HepG2 (cell line): ENCODE results near the gene CD7. TPM values are rescaled to one million over a fixed set of nuclear protein-coding genes. Genes with fewer than 3 reads are reported as not detected.

ENCODE experiments used
- AFF4 ChIP-seq: sonication (generic); formaldehyde crosslinking; IDR thresholded peaks from 2 replicates; pipeline ENCODE4 v1.4.0; 2020; ENCODE audit warnings: missing genetic modification reagents
- ARNTL ChIP-seq: sonication (generic); formaldehyde crosslinking; IDR thresholded peaks from 2 replicates; pipeline ENCODE4 v1.4.0; 2020; ENCODE audit warnings: mild to moderate bottlenecking, missing genetic modification reagents
- IKZF4 ChIP-seq: sonication (generic); formaldehyde crosslinking; IDR thresholded peaks from 2 replicates; pipeline ENCODE4 v1.5.1; 2020; ENCODE audit warnings: borderline replicate concordance, mild to moderate bottlenecking, low read depth, missing genetic modification reagents; ENCODE audit errors: not compliant biosample characterization
- KLF6 ChIP-seq: IDR thresholded peaks from 2 replicates; pipeline ENCODE4 v1.8.0; 2016; ENCODE audit warnings: missing biosample characterization, missing genetic modification reagents
- MEIS1 ChIP-seq: sonication (generic); formaldehyde crosslinking; IDR thresholded peaks from 2 replicates; pipeline ENCODE4 v1.9.0; 2021; ENCODE audit warnings: mild to moderate bottlenecking, missing genetic modification reagents, moderate library complexity, borderline replicate concordance
- NCOA1 ChIP-seq: sonication (generic); formaldehyde crosslinking; IDR thresholded peaks from 2 replicates; pipeline ENCODE4 v1.9.0; 2021; ENCODE audit warnings: missing genetic modification reagents
- PHF21A ChIP-seq: sonication (generic); formaldehyde crosslinking; IDR thresholded peaks from 2 replicates; pipeline ENCODE4 v1.5.0; 2020; ENCODE audit warnings: mild to moderate bottlenecking, missing genetic modification reagents
- POLR2A ChIP-seq, 2 experiments: IDR thresholded peaks; 2 replicates each; pipeline ENCODE4 v1.6.1; 2011; ENCODE audit warnings: low read depth in 2 of 2, low read length in 2 of 2, mild to moderate bottlenecking in 1 of 2, moderate library complexity in 1 of 2; ENCODE audit not compliant: insufficient read depth in 1 of 2
- RFX3 ChIP-seq: IDR thresholded peaks from 2 replicates; pipeline ENCODE4 v1.6.1; 2016; ENCODE audit warnings: missing biosample characterization, missing genetic modification reagents
- ZEB1 ChIP-seq: IDR thresholded peaks from 2 replicates; pipeline ENCODE4 v1.6.1; 2012; ENCODE audit warnings: mild to moderate bottlenecking, low read depth, inconsistent platforms; ENCODE audit not compliant: insufficient replicate concordance
- ZNF142 ChIP-seq: sonication (generic); formaldehyde crosslinking; IDR thresholded peaks from 2 replicates; pipeline ENCODE4 v1.4.0; 2020; ENCODE audit warnings: missing genetic modification reagents
- ZNF225 ChIP-seq: sonication (generic); formaldehyde crosslinking; IDR thresholded peaks from 2 replicates; pipeline ENCODE4 v1.4.0; 2020; ENCODE audit warnings: mild to moderate bottlenecking, missing genetic modification reagents
- ZNF232 ChIP-seq: sonication (generic); formaldehyde crosslinking; IDR thresholded peaks from 2 replicates; pipeline ENCODE4 v1.4.0; 2020; ENCODE audit warnings: missing genetic modification reagents, borderline replicate concordance
- polyA plus RNA-seq, 8 experiments: library from polyadenylated mRNA; depleted of rRNA in 3 of 8; stranded (reverse) in 7 of 8; unstranded in 1 of 8; fragments of >200 nt; fragmentation: Illumina TruSeq in 4 of 8; extraction: Trizol in 4 of 8; gene quantifications; 2 replicates each; pipeline versions ENCODE4 v1.2.1 to v1.2.3, GENCODE V29; 2011 to 2016; ENCODE audit warnings: low read depth in 4 of 8, missing spikeins in 1 of 8, mixed read lengths in 1 of 8; ENCODE audit not compliant: insufficient read depth in 1 of 8
- total RNA-seq, 5 experiments: library from RNA; depleted of rRNA; stranded (reverse); fragments of >200 nt; fragmentation: Illumina TruSeq; extraction: Trizol; gene quantifications; 2 replicates each; pipeline ENCODE4 v1.2.3, GENCODE V29; 2016; ENCODE audit warnings: low read depth in 1 of 5

Gene CD7
- total and polyA plus RNA-seq, 2 of the 13 experiments (the other 11 are each of a cell fraction or from before 2014, with no cell fraction given), result 67.6 to 76.4 TPM

GRCh38 chr17:82318772-82319606, 1.6 kb upstream of the CD7 start (continued):
- no peak for TF ChIP-seq POLR2A (IDR thresholded peaks at IDR 0.05; ENCODE audit: insufficient read depth in 1 of 2, low read depth in 2 of 2, low read length in 2 of 2)
- TF ChIP-seq KLF6 (CRISPR knock-in tag), result no peak
- TF ChIP-seq AFF4 (CRISPR knock-in tag), result no peak
- no peak for TF ChIP-seq IKZF4
- no peak for TF ChIP-seq NCOA1 (CRISPR knock-in tag)
- no peak for TF ChIP-seq ZEB1
- no peak for TF ChIP-seq PHF21A (CRISPR knock-in tag)
- TF ChIP-seq RFX3 (CRISPR knock-in tag), result no peak
- no peak for TF ChIP-seq MEIS1
- TF ChIP-seq ARNTL (CRISPR knock-in tag), result no peak
- TF ChIP-seq ZNF142 (CRISPR knock-in tag), result no peak
- no peak for TF ChIP-seq ZNF225 (CRISPR knock-in tag)
- TF ChIP-seq ZNF232 (CRISPR knock-in tag), result no peak
